GM18861 (cell line): ENCODE data around the gene MMP26.
A peak's percentile ranks its signal among the peaks of the same experiment; 100 is the strongest.

Experiments
- ATAC-seq: cut with Tn5 transposase; IDR thresholded peaks from one replicate; pipeline ENCODE4 v1.9.1; 2021; ENCODE audit not compliant: unreplicated experiment

The MMP26 gene

GRCh38 chr11:4704054-4704789, at the start of gene MMP26:
Gene MMP26 (plus strand): TSS chr11:4704784.
- no peak for ATAC-seq

- ATAC-seq: no peak
Measured at GRCh38 chr11:4658629-4659445, 45.7 kb upstream of the MMP26 start.

GRCh38 chr11:4662876-4663275, 41.7 kb upstream of the MMP26 start:
- no peak for ATAC-seq

DNA sequence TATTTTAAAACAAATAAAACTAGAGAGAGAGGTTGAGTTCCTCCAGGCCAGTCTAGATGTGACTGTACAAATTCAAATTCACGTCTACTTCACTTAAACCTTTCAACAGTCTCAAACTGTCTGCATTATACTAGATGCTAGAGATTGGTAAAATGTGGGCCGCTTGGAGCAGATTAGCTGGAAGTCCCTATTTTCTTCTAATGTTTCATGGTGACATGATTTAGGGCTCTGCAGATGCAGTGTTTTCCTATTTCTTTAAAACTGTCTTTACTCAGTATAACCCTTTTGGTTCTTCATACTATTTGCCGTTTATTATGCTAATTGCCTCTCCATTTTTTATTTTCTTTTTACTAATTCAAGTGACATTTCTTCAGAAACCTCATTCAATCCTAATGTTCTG, 40.4 kb upstream of the MMP26 start:
- no peak for ATAC-seq

- no peak for ATAC-seq
Measured at GRCh38 chr11:4664786-4665185, 39.8 kb upstream of the MMP26 start.

- ATAC-seq: no peak
Measured at GRCh38 chr11:4665424-4665823, 39.2 kb upstream of the MMP26 start.

DNA sequence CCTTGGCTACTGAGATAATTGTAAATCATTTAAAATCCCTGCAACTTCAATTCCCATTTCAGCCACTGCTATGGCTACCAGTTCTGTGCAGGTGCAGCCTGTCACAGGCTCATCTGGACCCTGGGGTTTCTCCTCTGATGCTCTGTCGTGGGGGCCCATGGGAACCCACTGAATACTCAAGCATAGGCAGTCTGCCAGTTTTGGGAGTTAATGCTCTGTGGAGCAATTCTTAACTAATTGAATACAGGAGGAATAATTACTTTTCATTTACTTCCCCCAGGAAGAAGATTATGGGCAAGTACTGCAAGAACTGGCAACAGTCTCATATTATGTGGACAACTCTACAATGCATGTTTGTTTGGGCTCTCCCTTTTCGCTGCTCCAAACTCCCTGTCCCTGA, 32.8 kb upstream of the MMP26 start:
- no peak for ATAC-seq

DNA sequence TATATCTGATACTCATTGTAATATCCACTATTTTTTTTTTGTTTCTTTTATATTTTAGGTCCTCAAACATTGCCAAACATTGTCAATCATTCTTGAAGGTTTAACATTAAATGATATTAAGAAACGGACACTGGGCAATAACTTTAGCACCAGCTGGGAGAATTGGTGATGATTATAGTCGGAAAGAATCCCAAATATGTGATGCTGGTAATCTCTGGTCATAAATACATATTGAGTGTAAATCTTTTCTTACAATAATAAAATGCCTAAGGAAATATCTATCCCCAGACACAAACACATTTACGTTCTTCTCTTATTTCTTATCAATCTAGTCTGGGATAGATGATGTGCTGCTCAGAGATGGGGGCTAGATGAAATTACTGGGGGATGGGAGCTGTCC, 32.1 kb upstream of the MMP26 start:
- ATAC-seq: no peak

DNA sequence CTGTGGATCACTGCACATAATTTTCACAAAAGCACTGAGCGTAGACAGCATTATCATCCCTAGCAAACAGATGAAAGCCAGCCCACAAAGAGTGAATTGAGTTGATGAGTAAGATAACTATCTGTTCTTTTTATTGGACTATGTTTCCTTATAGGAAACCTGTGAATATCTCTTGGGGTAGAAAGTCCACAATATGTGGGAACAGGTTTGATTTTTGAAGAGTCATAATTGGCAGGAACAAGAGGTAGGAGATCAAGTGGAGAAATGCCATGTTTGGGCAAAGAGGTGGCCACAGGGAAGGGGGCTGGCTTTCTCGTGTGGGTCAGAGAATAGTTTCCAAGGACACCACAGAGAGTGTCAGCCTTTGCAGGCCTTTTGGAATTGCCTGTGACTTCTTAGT, 30.8 kb upstream of the MMP26 start:
- ATAC-seq: no peak

GRCh38 chr11:4677948-4678347, 26.6 kb upstream of the MMP26 start:
- no peak for ATAC-seq

DNA sequence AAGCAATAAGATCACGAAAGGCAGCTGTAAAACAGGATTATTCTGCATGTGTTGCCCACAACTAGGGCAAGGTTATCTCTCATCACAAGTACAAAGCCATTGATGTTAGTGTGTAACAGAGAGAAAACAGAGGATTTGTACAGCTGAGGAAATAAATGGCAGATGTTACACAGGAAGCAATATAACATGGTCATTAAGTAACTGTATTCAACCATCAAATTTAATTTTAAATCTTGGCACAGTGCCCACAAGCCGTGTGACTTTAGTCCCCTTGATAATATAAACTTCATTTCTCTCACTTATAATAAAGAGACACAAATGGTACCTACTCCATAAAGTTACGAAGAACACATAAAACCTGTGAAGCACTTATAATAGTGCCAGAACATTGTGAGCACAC, 24.2 kb upstream of the MMP26 start:
- no peak for ATAC-seq

GRCh38 chr11:4682623-4683419, 21.8 kb upstream of the MMP26 start:
- ATAC-seq: no peak

GRCh38 chr11:4684631-4685285, 19.8 kb upstream of the MMP26 start:
- no peak for ATAC-seq

DNA sequence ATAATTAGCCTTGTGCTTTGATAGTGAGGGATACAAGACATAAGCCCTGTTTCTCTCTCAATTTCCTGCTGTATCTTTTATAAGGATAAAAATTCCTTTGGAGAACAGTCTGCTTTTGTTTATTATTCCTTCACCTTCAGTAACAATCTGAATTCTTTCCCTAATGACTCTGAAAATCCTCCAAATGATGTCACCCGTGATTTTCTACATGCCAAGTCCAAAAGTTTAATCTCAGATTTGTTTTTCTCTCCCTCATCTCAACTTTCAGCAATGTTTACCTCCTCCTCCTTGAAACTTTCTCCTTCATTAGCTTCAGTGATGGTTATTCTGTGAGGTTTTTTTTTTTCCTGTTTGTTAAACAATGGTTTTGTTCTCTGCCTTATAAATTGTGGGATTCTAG, 9.1 kb upstream of the MMP26 start:
- ATAC-seq: no peak

DNA sequence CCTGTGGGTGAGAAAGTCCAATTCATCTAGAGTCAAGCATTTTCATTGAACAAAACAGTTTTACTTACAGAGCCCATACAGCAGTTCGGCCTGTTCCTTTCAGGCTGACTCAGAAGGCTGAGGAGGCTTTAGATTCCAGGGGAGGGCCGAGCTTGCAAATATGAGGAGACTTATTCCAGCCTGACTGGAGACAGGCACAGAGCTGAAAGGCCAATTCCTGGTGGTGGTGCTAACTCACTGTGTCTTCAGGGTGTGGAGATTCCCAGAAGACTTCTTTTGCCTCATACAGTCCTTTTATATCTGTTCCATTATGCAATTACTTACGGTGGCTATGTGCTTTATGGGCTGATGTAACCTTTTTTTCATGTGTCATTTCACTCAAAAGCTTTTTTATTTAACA, 7.0 kb upstream of the MMP26 start, which contains the start of gene OR51E2:
Gene OR51E2, minus strand, starts transcription at position 269 of the 400 bp plus-strand sequence. CDS start 15,142 bp downstream, outside the sequence.
- no peak for ATAC-seq

DNA sequence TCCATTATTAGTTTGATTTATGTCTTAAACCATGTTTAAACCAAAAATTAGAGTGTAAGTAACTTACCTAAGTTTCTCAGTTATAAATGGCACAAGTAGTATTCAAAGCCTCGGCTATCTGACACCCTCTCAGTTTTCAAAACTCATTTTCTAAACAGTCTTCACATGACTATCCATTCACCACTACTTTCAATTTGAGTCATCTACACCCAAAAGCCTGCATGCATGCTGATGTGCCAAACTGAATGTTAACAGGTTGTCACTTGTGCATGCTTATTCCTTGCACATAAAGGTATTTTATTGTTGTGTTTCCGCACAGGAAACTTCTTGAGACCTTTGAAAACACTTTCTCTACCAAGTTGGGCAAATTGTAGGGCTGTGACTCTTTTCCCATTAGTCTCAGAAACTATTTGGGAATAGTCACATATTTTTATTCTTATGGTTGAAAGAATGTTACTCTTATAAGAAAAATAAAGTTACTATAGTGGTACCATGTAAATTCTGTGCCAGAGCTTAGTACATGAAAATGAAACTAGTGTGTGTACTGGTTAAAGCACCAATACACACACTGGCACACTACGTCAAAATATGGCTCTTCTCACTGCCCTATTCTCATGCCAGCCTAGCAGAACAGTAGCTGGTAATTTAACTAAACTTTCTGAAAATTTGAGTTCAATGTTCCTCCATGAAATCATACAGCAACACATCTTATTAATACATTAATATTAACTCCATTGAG, 4.7 kb upstream of the MMP26 start:
- peak; percentile 97 for ATAC-seq

DNA sequence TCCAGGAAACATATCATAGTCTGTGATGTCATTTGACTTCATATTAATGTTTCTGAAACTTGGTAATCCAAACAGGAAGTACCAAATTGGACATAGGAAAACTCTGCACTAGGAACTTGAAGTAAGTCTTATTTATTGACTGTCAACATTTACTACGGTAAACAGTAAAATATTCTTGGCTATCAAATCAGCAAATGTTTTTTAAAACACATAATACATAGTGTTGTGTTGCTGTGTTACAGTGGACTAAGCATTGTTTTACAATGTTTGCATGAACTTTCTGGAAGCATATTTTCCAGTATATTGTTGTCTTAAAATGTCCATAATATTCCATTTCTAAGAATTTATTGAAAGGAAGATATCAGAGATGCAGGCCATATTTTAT, 4.2 kb upstream of the MMP26 start:
- ATAC-seq: no peak

DNA sequence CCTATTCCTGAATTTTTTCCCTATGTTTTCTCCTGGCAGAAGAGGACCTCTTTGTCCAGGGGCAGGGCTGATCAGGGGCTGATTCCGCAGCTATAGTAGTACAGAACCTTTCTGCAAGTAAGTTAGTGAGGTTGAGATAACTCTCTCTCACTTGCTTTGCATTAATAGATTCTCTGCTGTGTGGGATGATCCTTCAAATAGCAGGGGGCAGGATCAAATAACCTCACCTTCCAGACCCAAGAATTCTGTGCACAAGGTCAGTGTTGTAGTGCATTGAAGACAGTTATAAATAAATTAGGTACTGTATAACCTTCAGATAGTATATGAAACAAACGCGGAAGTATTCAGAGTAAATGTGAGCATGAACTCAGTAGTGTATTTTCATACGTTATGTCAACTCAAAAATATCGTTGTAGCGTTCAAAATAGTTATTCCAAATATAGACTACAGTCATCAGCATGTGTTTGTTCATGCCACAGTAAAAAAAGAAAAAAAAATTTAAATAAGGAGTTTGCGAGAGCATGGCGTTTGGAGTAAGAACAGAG, 278 bp downstream of the MMP26 start:
- ATAC-seq: no peak

DNA sequence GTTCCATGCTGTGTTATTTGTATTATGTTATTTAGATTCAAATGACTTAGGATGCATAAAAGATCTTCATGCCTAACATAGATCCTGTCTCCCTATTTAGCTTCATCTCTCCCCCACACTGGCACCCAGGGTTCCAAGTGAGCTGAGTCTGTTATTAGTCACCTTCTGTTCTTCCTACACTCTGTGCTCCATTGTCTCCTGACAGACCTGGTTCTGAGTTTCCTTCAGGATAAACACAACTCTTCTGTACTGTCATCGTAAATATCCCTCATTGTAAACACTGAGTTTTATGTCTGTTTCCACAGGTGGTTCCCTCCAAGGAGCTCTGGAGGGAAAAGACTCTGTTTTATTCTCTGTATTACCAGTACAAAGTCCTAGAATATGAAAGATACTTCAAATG, 8.7 kb downstream of the MMP26 start:
- no peak for ATAC-seq

DNA sequence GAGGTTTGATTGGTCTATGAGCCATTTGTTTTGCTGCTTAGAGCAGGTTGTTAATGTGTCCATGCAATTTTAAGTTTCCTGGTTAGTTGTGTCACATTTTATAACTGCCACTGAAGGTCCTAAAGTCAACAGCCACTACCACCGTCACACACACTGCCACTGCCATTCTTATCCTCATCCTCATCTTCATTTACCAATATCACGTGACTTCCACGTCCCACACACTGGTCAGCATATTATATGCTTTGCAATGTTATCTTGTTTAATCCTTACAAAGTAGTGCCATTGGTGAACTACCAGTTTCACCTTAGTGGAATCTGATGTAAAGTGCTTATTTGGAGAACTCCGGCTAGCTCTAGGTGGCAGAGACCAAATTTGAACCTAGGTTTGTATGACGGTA, 9.7 kb downstream of the MMP26 start:
- no peak for ATAC-seq
